ENCODE data around the gene EIF3J.
"Not testable (repeated sequence)": the region's sequence is repeated elsewhere in the genome, so short reads cannot be mapped to it uniquely, and the experiment has no call there.

- TF ChIP-seq, protein P1, sequence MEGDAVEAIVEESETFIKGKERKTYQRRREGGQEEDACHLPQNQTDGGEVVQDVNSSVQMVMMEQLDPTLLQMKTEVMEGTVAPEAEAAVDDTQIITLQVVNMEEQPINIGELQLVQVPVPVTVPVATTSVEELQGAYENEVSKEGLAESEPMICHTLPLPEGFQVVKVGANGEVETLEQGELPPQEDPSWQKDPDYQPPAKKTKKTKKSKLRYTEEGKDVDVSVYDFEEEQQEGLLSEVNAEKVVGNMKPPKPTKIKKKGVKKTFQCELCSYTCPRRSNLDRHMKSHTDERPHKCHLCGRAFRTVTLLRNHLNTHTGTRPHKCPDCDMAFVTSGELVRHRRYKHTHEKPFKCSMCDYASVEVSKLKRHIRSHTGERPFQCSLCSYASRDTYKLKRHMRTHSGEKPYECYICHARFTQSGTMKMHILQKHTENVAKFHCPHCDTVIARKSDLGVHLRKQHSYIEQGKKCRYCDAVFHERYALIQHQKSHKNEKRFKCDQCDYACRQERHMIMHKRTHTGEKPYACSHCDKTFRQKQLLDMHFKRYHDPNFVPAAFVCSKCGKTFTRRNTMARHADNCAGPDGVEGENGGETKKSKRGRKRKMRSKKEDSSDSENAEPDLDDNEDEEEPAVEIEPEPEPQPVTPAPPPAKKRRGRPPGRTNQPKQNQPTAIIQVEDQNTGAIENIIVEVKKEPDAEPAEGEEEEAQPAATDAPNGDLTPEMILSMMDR (conservative IDR thresholded peaks at IDR 0.05; ENCODE audit: low read length): not testable (repeated sequence)
- not testable (repeated sequence) for TF ChIP-seq EZH2phosphoT487 (IDR thresholded peaks at IDR 0.05; ENCODE audit: borderline replicate concordance)
These were observed 24.0 kb downstream of the EIF3J start for GRCh38 chr15:44560926-44561325.

Measured in Loucy (cell line).